Left renal cortex interstitium (tissue), 4 donors: ENCODE results near the gene RBM46. TPM values are rescaled to one million over a fixed set of nuclear protein-coding genes. Genes with fewer than 3 reads are reported as not detected.
"Not testable (repeated sequence)": the region's sequence is repeated elsewhere in the genome, so short reads cannot be mapped to it uniquely, and the experiment has no call there.

ENCODE experiments used
- DNase-seq, 4 donors: peaks; one replicate each; pipeline ENCODE4 v3.0.0-alpha.2; 2013; ENCODE audit warnings: low read depth in 4 of 4, low spot score in 2 of 4, missing footprints in 1 of 4
- polyA plus RNA-seq, 4 donors: library from polyadenylated mRNA; unstranded; fragments of 120-200 nt; gene quantifications; one replicate each; pipeline ENCODE4 v1.2.1, GENCODE V29; 2013; ENCODE audit not compliant: insufficient read length in 4 of 4

RBM46 gene
- polyA plus RNA-seq, 4 donors: 0.04 to 0.07 (median 0.06) TPM

DNA sequence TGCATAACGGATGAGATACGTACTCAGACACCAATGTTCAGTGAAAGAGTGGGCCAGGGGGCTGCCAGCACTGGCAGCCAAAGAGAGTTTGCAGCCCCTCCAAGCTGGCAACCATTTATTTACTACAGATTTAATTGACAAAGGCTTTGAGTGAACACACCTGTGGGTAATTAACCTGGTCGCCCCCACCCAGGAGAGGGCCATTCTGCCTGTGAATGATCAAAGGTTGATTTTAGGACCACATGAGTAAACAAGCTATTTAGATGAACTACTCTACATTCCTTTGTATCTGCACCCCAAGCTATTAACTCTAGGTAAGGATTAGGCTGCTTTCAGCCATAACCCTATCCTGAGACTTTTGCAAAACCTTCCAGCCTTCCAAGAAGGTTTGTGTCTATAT, 55.0 kb downstream of the RBM46 start:
- DNase-seq: no peak

DNA sequence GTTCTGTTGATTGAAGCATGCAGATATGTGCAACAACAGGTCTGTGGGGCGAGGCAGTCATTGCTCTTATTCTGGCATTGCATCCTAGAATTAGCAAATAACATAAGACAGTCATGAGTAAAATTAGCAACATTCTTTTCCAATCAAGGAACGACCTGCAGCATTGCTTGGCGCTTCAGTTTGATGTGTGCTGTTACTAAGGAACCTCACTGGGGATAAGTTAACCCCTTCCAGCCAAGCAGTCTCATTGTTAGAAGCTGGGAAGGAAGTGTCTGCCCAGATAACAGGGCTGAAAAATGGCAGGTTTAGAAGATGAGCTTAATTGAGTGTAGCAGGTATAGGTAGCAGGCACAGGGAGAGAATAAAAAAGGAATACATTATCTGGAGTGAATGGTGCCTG, 55.4 kb downstream of the RBM46 start:
- no peak for DNase-seq

DNA sequence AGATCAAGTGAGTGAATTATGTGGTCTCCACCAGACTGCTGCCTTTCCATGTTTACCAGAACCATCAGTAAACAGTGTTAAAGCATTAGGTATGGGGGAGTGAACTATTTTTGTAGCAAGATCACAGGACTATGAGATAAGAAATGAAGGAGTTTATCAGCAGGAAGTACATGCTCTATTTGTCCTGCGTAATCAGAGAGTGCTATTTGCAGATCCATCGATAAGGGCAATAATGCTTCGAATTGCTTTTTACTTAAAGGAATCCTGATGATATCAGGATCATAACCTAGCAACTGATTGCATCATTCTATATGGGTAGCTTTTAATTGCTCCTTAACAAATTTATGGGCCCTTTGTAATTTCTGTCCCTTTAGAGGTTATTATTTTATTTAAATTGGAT, 57.1 kb downstream of the RBM46 start:
- no peak for DNase-seq

DNA sequence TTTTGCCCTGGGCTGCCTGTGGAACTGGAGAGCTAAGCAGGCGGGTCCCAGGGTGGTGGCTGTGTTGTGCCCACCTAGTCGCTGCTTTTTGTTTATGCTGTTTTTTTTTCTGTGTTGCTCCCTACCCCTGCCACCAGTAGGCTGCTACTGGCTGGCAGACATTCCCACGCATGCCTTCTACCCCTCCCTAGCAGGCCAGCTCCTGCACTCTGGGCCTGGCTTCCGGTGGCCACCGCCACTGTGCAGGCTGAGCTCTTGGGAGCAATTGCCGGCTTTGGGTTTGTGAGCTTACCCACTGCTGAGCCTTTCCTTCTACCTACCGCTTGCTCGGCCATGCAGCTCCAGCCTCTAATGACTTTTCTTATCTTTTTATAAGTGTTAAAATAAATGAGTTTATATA, 57.6 kb downstream of the RBM46 start:
- no peak for DNase-seq

DNA sequence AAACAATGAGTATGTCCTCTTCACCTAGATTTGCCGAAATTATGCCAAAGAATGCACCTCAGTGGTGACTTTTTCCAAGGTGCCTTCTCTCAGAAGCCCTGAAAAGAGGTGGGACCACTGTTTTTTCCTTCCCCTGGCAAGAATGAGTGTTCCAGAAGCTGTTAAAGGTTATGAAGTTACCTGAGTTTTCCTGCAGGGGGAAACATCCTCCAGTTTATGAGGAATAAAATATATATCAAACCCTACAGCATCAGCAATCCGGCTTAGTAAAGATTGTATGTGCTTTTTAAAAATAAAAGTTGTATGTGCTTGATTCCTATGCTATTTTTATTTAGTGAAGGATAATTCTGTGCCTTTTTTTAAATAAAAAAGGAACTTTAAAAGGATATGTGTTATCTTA, 73.3 kb downstream of the RBM46 start:
- no peak for DNase-seq

DNA sequence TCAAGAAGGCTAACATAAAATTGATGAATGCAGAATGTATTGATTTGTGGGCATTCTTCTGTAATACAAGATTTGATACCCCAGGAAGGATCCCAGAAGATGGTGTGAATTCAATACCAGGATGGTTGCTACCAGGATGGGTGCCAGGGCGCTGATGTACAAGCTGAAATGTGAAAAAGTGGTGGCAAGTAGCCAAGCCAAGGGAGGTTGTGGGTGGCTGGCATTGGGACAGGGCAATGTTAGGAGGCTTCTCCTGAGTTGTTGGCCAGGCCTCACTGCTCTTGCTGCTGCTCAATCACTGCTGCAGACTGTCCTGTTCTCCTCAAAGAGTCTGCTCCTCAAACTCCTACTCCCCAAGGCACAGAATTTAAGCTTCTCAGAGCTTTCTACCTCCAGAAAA, 77.1 kb downstream of the RBM46 start:
- no peak for DNase-seq

DNA sequence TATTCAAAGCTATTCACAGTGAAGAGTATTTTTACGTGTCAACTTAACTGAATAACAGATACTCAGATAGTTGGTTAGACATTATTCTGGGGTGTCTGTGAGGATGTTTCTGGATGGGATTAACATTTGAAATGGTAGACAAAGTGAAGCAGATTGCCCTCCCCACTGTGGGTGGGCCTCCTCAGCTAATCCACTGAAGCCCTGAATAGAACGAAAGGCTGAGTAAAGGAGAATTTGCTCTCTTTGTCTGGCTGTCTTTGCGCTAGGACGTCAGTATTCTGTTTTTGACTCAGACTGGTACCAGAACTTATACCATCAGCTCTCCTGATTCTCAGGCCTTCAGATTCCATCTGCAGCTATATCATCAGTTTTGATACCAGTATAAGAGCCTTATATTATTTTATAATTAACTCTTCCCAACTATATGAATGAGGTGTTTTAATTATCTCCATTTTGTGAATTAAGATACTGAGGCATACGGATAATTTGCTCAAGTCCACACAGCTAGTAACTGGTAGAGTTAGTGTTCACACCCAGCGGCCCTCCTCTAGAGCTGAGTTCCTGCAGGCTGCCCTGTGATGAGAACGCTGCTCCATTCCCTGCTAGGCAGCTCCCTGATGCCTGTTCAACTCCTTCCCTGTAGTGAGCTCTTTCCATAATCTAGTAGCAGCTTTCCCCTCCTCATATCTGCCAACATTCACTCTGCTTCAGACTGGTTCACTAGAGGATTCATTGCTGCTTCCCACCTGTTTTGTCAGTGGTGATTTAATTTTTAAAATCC, 87.5 kb downstream of the RBM46 start:
- no peak for DNase-seq

DNA sequence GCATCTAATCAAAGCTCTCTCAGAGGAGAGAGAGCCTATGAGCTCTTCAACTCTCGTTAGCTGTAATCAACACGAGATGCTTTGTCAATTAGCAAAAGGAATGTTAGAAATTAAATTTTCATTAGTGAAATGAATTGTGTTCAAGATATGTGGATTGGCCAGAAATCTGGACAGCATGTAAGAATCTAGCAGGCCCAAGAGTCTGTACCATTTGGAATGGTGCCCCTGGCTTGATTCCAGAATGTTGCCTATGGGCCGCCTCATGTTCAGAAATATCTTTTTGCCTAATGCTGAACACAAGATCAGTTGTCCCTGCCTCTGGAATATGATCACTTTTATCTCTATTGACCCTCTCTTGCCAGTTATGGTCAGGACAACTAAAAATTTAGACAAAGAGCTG, 88.2 kb downstream of the RBM46 start:
- no peak for DNase-seq

DNA sequence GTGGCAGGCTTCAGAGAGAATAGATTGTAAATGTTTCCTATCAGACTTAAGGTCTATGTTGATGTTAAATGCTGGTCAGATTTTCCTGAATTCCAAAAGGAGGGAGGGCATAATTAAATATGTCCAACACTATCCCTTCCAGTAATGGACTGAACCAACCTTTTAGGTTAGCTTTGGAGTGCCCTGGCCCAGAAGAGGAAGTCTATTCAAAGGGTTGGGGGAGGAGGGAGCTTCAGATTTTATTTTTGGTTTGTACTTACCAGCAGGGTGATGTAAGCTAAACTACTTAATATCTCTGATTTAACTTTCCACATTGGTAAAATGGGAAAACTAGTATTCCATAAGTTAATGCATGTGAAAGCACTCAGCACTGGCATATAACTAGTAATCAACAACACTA, 91.1 kb downstream of the RBM46 start:
- DNase-seq: no peak

DNA sequence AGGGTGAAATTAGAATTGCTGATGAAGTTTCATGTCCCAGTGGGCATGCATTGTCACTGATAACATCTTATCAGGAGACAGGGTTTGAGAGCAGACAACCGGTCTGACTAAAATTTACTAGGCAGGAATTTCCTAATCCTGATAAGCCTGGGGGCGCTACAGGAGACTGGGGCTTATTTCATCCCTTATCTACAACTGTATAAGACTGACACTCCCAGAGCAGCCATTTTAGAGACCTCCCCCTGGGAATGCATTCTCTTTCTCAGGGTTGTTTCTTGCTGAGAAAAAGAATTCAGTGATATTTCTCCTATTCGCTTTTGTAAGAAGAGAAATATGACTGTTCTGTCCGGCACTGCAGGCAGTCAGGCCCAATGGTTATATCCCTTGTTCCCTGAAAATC, 93.0 kb downstream of the RBM46 start:
- not testable (repeated sequence) for DNase-seq

DNA sequence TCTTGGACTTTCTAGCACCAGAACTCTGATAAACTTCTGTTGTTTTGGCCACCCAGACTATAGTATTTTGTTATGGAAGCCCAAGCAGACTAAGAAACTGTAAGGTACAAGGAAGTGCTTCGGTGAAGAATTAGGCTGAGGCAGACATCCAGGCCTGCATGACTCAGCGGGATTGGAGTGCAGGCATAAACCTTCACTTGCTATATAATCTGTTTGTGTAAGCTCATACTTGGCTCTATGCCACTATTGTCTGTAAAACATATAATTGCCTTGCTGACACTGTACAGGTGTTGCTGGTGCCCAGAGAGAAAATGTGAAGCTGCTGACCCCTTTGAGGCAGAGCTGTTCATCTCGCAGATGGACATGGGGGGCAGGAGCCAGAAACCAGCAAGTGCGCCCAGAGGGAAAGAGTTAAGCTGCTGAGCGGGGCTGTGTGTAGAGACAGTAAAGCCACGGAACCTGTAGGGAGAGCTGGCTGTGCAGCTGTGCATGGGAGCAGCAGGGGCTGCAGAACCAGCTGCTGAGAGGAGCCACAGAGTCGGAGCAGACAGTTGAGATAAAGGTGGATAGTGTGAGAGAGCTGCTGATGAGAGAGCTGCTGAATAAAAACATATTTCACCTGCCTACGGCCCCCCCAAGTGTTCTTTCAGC, 96.2 kb downstream of the RBM46 start:
- no peak for DNase-seq

Other genes with a start within 250 kb of the RBM46 start
- 100 to 1,000 TPM in 3 of 4 donors, 10 to 100 TPM in 1; 99.5 to 124 (median 113) TPM for gene PLRG1, start 230.9 kb upstream of the RBM46 start, polyA plus RNA-seq
- gene FGB, start 218.3 kb upstream of the RBM46 start, polyA plus RNA-seq: 100 to 1,000 TPM in 2 of 4 donors, 1 to 10 TPM in 2; 5.9 to 204 (median 63.8) TPM
- 10 to 100 TPM in 1 of 4 donors, under 1 TPM in 2, not detected in 1; 0.06 to 39.6 (median 0.33) TPM for gene FGA, start 190.5 kb upstream of the RBM46 start, polyA plus RNA-seq
- 10 to 100 TPM in 1 of 4 donors, not detected in 3; 41.2 TPM for gene FGG, start 168.6 kb upstream of the RBM46 start, polyA plus RNA-seq
- 1 to 10 TPM in 1 of 4 donors, under 1 TPM in 3; 0.49 to 1.1 (median 0.75) TPM for gene LRAT, start 37.3 kb upstream of the RBM46 start, polyA plus RNA-seq